Measurements from ENCODE around the gene MBOAT1. TPM values are rescaled to one million over a fixed set of nuclear protein-coding genes. Genes with fewer than 3 reads are reported as not detected.

MBOAT1 gene
- total and polyA plus RNA-seq, 2 of the 13 experiments (the other 11 are each of a cell fraction or from before 2014, with no cell fraction given): not detected

GRCh38 chr6:20238688-20239587, 26.7 kb upstream of the MBOAT1 start:
- DNase-seq (ENCODE audit: low spot score): no peak
- CTCF ChIA-PET (ENCODE audit: low intra/inter-chr PET ratio, low total read pairs): no interaction called here
- TF ChIP-seq, protein P1, sequence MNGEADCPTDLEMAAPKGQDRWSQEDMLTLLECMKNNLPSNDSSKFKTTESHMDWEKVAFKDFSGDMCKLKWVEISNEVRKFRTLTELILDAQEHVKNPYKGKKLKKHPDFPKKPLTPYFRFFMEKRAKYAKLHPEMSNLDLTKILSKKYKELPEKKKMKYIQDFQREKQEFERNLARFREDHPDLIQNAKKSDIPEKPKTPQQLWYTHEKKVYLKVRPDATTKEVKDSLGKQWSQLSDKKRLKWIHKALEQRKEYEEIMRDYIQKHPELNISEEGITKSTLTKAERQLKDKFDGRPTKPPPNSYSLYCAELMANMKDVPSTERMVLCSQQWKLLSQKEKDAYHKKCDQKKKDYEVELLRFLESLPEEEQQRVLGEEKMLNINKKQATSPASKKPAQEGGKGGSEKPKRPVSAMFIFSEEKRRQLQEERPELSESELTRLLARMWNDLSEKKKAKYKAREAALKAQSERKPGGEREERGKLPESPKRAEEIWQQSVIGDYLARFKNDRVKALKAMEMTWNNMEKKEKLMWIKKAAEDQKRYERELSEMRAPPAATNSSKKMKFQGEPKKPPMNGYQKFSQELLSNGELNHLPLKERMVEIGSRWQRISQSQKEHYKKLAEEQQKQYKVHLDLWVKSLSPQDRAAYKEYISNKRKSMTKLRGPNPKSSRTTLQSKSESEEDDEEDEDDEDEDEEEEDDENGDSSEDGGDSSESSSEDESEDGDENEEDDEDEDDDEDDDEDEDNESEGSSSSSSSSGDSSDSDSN (CRISPR knock-in tag; IDR thresholded peaks at IDR 0.05): no peak
- no peak for TF ChIP-seq ARHGAP35 (CRISPR knock-in tag; IDR thresholded peaks at IDR 0.05; ENCODE audit: borderline replicate concordance)
- 0 out of 2 replicates have a peak, but pooled peaks have one; percentile 7 for TF ChIP-seq ZNF687 (CRISPR knock-in tag; IDR thresholded peaks at IDR 0.05)
- no peaks in the 10 kb centered on the region for H3K9me3 ChIP-seq (ENCODE audit: low read length)
- intact Hi-C loops (cut with micrococcal nuclease; ENCODE audit: unreplicated experiment): no loop called here
- no peaks in the 10 kb centered on the region for H3K79me2 ChIP-seq (ENCODE audit: insufficient read depth, low read length)
- no peak overlapping the region for H3K4me2 ChIP-seq (ENCODE audit: low read depth, low read length)
- WGBS (ENCODE audit: low lambda C conversion rate): 81% methylated on average over 25 of the region's 47 CpGs
- ATAC-seq: no peak; the same call in 2 of the 3 replicates
- H3K9ac ChIP-seq (ENCODE audit: insufficient read depth, low read depth, low read length): no peak overlapping the region
- no peaks in the 10 kb centered on the region for H3K36me3 ChIP-seq (replicated peaks in 1 of 2; ENCODE audit: control insufficient read depth in 1 of 2, insufficient read depth in 2 of 2, low read length in 2 of 2)
- no peak overlapping the region for H3K27ac ChIP-seq (ENCODE audit: extremely low read length, insufficient read depth, low read length)
- no peaks in the 10 kb centered on the region for H4K20me1 ChIP-seq (ENCODE audit: insufficient read depth, low read length)
- POLR2A ChIA-PET: no interaction called here
- H3K4me1 ChIP-seq (ENCODE audit: insufficient read depth, low read length): peaks cover 7% of the 10 kb centered on the region; the same call in 1 of the 2 replicates
- H3K4me3 ChIP-seq (replicated peaks in 1 of 3; ENCODE audit: insufficient read depth in 1 of 3, low read depth in 2 of 3, low read length in 3 of 3): no peak overlapping the region
- BruUV-seq (replicated peaks): no TSS peak
- no peak overlapping the region for H2AFZ ChIP-seq (ENCODE audit: low read length)
- no peaks in the 10 kb centered on the region for H3K27me3 ChIP-seq (ENCODE audit: control insufficient read depth in 1 of 2, insufficient read depth in 2 of 2, low read length in 2 of 2)
- no peak for FAIRE-seq
- in situ Hi-C loops (cut with HindIII; ENCODE audit: extremely low pct_ligation_motif_present, low pct_unique_long_range_greater_than_20kb): no loop called here

Measured in HepG2 (cell line).